ENCODE data around the gene IGSF9B. TPM values are rescaled to one million over a fixed set of nuclear protein-coding genes. Genes with fewer than 3 reads are reported as not detected.

The IGSF9B gene
- total and polyA plus RNA-seq, 2 of the 13 experiments (the other 11 are each of a cell fraction or from before 2014, with no cell fraction given): not detected

DNA sequence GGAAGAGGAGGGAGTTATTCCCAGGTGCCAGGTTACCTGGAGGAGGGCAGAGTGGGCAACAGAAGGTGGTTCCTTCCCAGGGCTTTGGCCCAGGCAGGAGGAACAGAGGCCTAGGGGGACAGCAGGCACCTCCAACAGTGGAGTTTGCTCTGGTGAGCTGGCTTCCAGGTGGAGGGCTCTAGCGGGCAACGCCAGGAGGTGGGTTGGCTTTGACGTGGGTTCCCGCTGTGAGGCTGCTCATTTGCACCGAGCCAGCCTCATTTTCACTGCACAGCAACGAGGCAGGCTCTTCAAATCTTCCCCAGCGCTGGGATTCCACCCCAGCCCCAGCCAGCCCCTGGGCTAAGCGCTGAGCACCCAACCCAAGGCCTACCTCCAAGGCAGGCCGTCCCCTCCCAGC is 8.1 kb downstream of the IGSF9B start:
- Histone ChIP-seq H3K27ac (ENCODE audit: extremely low read length, insufficient read depth, low read length) (no peak overlapping the region), H3K27me3 (ENCODE audit: control insufficient read depth in 1 of 2, insufficient read depth in 2 of 2, low read length in 2 of 2) (peaks cover 14 to 65% of the 10 kb centered on the region in 2 experiments), H3K9me3 (ENCODE audit: low read length) (no peaks in the 10 kb centered on the region), H2AFZ (ENCODE audit: low read length) (no peak overlapping the region), H3K4me2 (ENCODE audit: low read depth, low read length) (no peak overlapping the region), H3K4me1 (ENCODE audit: insufficient read depth, low read length) (no peaks in the 10 kb centered on the region), H4K20me1 (ENCODE audit: insufficient read depth, low read length) (0 out of 2 replicates have a peak, but pooled peaks cover 3% of the 10 kb centered on the region), H3K36me3 (replicated peaks in 1 of 2; ENCODE audit: control insufficient read depth in 1 of 2, insufficient read depth in 2 of 2, low read length in 2 of 2) (no peaks in the 10 kb centered on the region), H3K9ac (ENCODE audit: insufficient read depth, low read depth, low read length) (no peak overlapping the region), H3K4me3 (replicated peaks in 1 of 3; ENCODE audit: insufficient read depth in 1 of 3, low read depth in 2 of 3, low read length in 3 of 3) (no peak overlapping the region), H3K79me2 (ENCODE audit: insufficient read depth, low read length) (no peaks in the 10 kb centered on the region)
- FAIRE-seq: no peak
- ChIA-PET CTCF (ENCODE audit: low intra/inter-chr PET ratio, low total read pairs) (no interaction called here), POLR2A (no interaction called here)
- no peak for ATAC-seq
- intact Hi-C loops (cut with micrococcal nuclease; ENCODE audit: unreplicated experiment): no loop called here
- 0% methylated on average over 4 of the region's 9 CpGs for WGBS (ENCODE audit: low lambda C conversion rate)
- no peak for TF ChIP-seq ARID4A (CRISPR knock-in tag; IDR thresholded peaks at IDR 0.05; ENCODE audit: borderline replicate concordance)
- TF ChIP-seq, protein P1, sequence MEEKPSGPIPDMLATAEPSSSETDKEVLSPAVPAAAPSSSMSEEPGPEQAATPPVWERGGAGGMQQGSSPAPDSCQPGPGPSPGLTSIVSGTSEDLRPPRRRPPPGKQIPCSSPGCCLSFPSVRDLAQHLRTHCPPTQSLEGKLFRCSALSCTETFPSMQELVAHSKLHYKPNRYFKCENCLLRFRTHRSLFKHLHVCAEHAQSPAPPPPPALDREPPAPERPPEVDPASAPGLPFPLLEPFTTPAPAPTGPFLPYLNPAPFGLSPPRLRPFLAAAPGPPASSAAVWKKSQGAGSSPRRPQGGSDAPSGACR (CRISPR knock-in tag; IDR thresholded peaks at IDR 0.05): no peak
- no peak for TF ChIP-seq HIVEP1 (CRISPR knock-in tag; IDR thresholded peaks at IDR 0.05)
- TF ChIP-seq ONECUT2 (CRISPR knock-in tag; IDR thresholded peaks at IDR 0.05): no peak
- no peak for TF ChIP-seq ZNF619 (CRISPR knock-in tag; IDR thresholded peaks at IDR 0.05)
- TF ChIP-seq ZNF674 (CRISPR knock-in tag; IDR thresholded peaks at IDR 0.05; ENCODE audit: low read depth): no peak
- TF ChIP-seq ZNF768 (CRISPR knock-in tag; IDR thresholded peaks at IDR 0.05): no peak
- no peak for TF ChIP-seq NCOA2 (CRISPR knock-in tag; IDR thresholded peaks at IDR 0.05)
- TF ChIP-seq XRCC5 (optimal IDR thresholded peaks at IDR 0.05; ENCODE audit: low read length): no peak
- TF ChIP-seq NBN (conservative IDR thresholded peaks at IDR 0.05): no peak
- BruUV-seq (replicated peaks): no TSS peak
- in situ Hi-C loops (cut with HindIII; ENCODE audit: extremely low pct_ligation_motif_present, low pct_unique_long_range_greater_than_20kb): no loop called here
- DNase-seq (ENCODE audit: low spot score): no peak
